ENCODE data around the gene FBXL15.
"Not testable (repeated sequence)": the region's sequence is repeated elsewhere in the genome, so short reads cannot be mapped to it uniquely, and the experiment has no call there.

The FBXL15 gene

GRCh38 chr10:102452672-102453340, 32.2 kb downstream of the FBXL15 start:
- no peak for DNase-seq (ENCODE audit: insufficient read length, low spot score)

GRCh38 chr10:102453502-102453901, 32.9 kb downstream of the FBXL15 start:
- DNase-seq (ENCODE audit: insufficient read length, low spot score) (no peak), FAIRE-seq (no peak)

More at GRCh38 chr10:102452672-102453340, 32.2 kb downstream of the FBXL15 start:
- FAIRE-seq, result no peak

GRCh38 chr10:102454662-102455487, 34.2 kb downstream of the FBXL15 start:
- DNase-seq (ENCODE audit: insufficient read length, low spot score); FAIRE-seq: not testable (repeated sequence)

DNA sequence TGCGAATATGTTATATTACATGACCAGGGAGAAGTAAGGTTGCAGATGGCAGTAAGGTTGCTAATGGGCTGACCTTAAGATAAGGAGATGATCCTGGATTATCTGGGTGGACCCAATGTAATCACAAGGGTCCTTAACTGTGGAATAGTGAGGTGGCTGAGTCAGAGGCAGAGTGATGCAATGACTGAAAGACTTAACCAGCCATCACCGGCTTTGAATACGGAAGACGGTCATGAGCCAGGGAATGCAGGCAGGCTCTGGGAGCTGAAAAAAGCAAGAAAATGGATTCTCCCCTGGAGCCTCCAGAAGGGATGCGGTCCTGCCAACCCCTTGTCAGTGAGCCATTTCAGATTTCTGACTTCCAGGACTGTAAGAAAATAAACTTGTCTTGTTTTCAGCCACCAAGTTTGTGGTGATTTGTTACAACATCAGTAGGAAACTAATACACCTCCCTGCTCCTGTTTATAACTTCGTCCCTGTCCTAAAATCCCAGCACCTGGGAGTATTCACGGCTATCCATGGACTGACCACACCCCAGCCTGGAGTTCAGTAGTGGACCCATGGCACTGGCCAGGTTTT, 35.3 kb downstream of the FBXL15 start:
- FAIRE-seq, result no peak
- no peak for DNase-seq (ENCODE audit: insufficient read length, low spot score)

- FAIRE-seq, result no peak
- no peak for DNase-seq (ENCODE audit: insufficient read length, low spot score)
These were observed 37.0 kb downstream of the FBXL15 start for GRCh38 chr10:102457591-102458150.

GRCh38 chr10:102458656-102459055, 38.0 kb downstream of the FBXL15 start:
- no peak for FAIRE-seq
- DNase-seq (ENCODE audit: insufficient read length, low spot score), result no peak

GRCh38 chr10:102460836-102461186, 40.2 kb downstream of the FBXL15 start:
- DNase-seq (ENCODE audit: insufficient read length, low spot score) (no peak), FAIRE-seq (no peak)

DNA sequence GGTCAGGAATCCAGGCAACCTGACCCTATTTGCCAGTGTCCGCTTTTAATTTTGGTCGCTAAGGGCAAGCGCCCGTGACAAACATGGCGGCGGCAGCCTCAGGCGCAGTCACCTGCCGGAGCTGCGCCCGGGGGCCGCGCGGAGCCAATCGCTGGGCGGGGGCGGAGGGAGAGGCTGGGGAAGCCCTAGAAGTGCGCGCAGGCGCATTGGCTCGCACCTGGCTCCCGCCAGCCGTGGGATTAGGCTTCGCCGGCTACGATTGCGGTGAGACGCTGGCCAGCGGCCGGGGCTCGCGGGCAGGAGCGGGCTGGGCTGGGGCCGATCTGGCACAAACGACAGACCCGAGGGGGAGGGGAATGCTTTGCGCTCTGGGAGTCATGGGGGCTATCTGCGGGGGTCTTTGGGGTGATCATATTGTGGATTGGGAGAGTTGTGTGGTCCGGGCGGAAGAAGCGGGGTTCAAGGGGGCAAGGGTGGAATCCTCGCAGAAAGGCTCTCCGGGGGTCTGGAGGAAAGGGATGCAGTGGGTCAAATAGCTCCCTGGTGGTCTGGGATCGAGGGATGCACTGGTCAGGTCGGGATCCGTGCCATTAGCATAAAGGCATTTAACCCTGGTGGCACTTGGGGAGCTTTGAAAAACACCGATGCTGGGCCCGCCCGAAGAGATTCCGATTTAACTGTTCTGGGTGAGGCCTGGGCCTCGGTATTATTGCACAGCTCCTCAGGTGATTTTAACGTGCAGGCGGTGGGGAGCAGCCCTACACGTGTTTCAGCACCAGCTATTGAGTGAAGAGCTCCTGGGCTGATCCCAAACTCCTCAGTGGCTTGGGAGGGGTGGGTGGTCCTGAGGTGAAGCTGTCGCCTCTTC, 40.8 kb downstream of the FBXL15 start:
- peak; percentile 98 for DNase-seq (ENCODE audit: insufficient read length, low spot score)
- peak; percentile 65 for FAIRE-seq

DNA sequence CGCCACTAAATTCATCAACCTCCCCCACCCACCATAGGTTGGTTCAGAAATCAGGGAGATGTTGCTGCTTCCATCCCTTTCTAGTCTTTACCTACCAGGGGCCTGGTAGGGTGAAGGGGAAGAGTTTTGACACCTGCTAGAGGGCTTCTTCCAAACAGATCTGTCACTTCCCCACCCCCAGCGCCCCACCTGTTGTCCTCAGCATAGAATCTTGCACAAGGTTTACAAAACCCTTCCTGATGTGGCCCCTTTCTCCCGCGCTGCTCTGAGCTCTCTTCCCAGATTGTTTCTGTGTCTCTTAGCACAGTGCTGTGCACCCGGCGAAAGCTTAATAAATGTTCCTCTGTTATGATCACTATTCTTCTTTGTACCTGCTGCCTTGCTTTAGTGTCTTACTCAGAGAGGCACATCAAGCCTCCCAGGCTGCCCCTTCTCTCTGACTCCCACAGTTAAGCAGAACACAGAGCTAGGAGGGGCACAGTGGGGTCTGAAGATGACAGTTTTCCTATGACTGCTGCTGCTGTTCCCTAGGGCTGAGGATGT, 41.9 kb downstream of the FBXL15 start:
- no peak for DNase-seq (ENCODE audit: insufficient read length, low spot score)
- FAIRE-seq, result no peak

GRCh38 chr10:102463983-102464382, 43.3 kb downstream of the FBXL15 start:
- FAIRE-seq, result no peak

GRCh38 chr10:102465466-102465865, 44.8 kb downstream of the FBXL15 start:
- DNase-seq (ENCODE audit: insufficient read length, low spot score), result no peak
- no peak for FAIRE-seq

More at GRCh38 chr10:102463983-102464382, 43.3 kb downstream of the FBXL15 start:
- DNase-seq (ENCODE audit: insufficient read length, low spot score), result no peak

GRCh38 chr10:102467318-102467717, 46.7 kb downstream of the FBXL15 start:
- no peak for DNase-seq (ENCODE audit: insufficient read length, low spot score)
- no peak for FAIRE-seq

DNA sequence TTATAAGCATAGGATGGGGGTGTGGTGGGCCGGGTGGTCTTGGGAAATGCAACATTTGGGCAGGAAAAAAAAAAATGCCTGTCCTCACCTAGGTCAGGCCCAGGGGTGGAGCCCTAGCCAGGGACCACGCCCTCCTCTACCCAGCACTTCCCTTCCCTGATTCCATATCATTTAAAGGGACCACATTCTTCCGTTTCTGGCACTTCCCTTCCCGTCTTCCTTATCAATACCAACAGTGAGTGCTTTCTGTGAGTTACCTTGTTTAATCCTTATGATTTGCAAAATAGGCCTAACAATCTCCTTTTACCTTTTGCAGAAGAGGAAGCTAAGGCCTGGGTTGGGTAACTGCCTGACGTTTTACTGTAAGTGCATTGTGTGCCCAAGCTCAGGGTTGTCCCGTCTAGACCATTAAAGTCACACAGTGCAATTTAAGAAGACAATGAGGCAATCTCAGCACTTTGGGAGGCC, 47.4 kb downstream of the FBXL15 start:
- no peak for FAIRE-seq
- no peak for DNase-seq (ENCODE audit: insufficient read length, low spot score)

- no peak for DNase-seq (ENCODE audit: insufficient read length, low spot score)
- no peak for FAIRE-seq
These were observed 48.0 kb downstream of the FBXL15 start for GRCh38 chr10:102468683-102469082.

DNA sequence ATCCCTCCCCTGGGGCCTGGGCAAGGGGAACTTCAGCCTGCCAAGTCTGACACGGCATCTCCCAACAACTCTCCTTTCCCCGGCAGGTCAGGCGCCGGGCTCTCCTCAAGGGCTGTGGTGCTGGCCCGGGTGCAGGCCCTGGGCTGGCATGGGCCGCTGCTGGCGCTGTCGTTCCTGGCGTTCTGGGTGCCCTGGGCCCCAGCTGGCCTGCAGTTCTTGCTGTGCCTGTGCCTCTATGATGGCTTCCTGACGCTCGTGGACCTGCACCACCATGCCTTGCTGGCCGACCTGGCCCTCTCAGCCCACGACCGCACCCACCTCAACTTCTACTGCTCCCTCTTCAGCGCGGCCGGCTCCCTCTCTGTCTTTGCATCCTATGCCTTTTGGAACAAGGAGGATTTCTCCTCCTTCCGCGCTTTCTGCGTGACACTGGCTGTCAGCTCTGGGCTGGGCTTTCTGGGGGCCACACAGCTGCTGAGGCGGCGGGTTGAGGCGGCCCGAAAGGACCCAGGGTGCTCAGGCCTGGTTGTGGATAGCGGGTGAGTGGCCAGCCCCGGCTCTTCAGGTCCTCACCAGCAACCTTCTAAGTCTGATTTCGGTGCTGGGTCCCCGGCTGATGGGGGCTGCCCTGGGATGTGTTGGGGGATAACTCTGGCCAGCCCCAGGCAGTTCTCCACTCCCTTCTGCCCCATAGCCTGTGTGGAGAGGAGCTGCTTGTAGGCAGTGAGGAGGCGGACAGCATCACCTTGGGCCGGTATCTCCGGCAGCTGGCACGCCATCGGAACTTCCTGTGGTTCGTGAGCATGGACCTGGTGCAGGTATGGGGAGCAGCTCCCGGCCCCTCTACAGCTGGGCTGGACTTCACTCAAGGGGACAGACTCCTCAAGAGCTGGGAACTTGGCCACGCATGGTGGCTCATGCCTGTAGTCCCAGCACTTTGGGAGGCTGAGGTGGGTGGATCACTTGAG, 50.2 kb downstream of the FBXL15 start:
- no peak for DNase-seq (ENCODE audit: insufficient read length, low spot score)
- FAIRE-seq, result no peak

Measured in GM19239 (cell line).